Glutamatergic neuron (in vitro differentiated cells): Measurements from ENCODE around the gene SHLD1. TPM values are rescaled to one million over a fixed set of nuclear protein-coding genes. Genes with fewer than 3 reads are reported as not detected.

Experiments used
- DNase-seq: peaks from one replicate; pipeline ENCODE4 v3.0.0; 2022
- H3K27ac Mint-ChIP-seq: one replicate; pipeline ENCODE4 v1.8.0; 2020; ENCODE audit warnings: mild to moderate bottlenecking, mixed read lengths, inconsistent platforms; ENCODE audit not compliant: unreplicated experiment
- H3K27me3 Mint-ChIP-seq: one replicate; pipeline ENCODE4 v1.8.0; 2020; ENCODE audit warnings: mild to moderate bottlenecking, moderate library complexity, mixed read lengths, inconsistent platforms; ENCODE audit not compliant: unreplicated experiment
- H3K36me3 Mint-ChIP-seq: one replicate; pipeline ENCODE4 v1.8.0; 2020; ENCODE audit warnings: mild to moderate bottlenecking, mixed read lengths, inconsistent platforms; ENCODE audit not compliant: unreplicated experiment
- H3K4me1 Mint-ChIP-seq: one replicate; pipeline ENCODE4 v1.8.0; 2020; ENCODE audit warnings: mild to moderate bottlenecking, low read depth, mixed read lengths, inconsistent platforms; ENCODE audit not compliant: unreplicated experiment
- H3K4me3 Mint-ChIP-seq: one replicate; pipeline ENCODE4 v1.8.0; 2020; ENCODE audit warnings: mild to moderate bottlenecking, mixed read lengths, inconsistent platforms; ENCODE audit not compliant: unreplicated experiment
- H3K9me3 Mint-ChIP-seq: one replicate; pipeline ENCODE4 v1.8.0; 2020; ENCODE audit warnings: mild to moderate bottlenecking, moderate library complexity, mixed read lengths, inconsistent platforms; ENCODE audit not compliant: unreplicated experiment
- CTCF ChIP-seq: fragments of 200-600 bp; sonication (generic); IDR thresholded peaks from one replicate; pipeline ENCODE4 v1.5.0; 2021; ENCODE audit not compliant: partially characterized antibody, unreplicated experiment
- total RNA-seq: library from RNA; stranded (reverse); fragmentation: NEBNext Ultra II Directional; extraction: Animal tissue kit (Norgen Biotek cat#: 25700); gene quantifications from one replicate; pipeline ENCODE4 v1.2.1, GENCODE V29; 2021; ENCODE audit not compliant: unreplicated experiment

SHLD1 gene
- total RNA-seq, 1 donor from 2014 or later: 4.0 TPM

- H3K4me1 Mint-ChIP-seq: no peaks in the 10 kb centered on the region
- no peak overlapping the region for H3K27ac Mint-ChIP-seq
- TF ChIP-seq CTCF: no peak
- no peak overlapping the region for H3K4me3 Mint-ChIP-seq
- peaks cover 2% of the 10 kb centered on the region for H3K27me3 Mint-ChIP-seq
- no peaks in the 10 kb centered on the region for H3K9me3 Mint-ChIP-seq
- DNase-seq: no peak
- no peaks in the 10 kb centered on the region for H3K36me3 Mint-ChIP-seq
These were observed 39.6 kb upstream of the SHLD1 start for GRCh38 chr20:5710551-5710950.

GRCh38 chr20:5714261-5715041 lies 35.8 kb upstream of the SHLD1 start:
- no peaks in the 10 kb centered on the region for H3K9me3 Mint-ChIP-seq
- no peaks in the 10 kb centered on the region for H3K36me3 Mint-ChIP-seq
- no peak overlapping the region for H3K4me3 Mint-ChIP-seq
- no peak for DNase-seq
- no peaks in the 10 kb centered on the region for H3K4me1 Mint-ChIP-seq
- H3K27ac Mint-ChIP-seq: no peak overlapping the region
- H3K27me3 Mint-ChIP-seq: peaks cover 2% of the 10 kb centered on the region
- no peak for TF ChIP-seq CTCF

GRCh38 chr20:5715071-5715841 lies 34.9 kb upstream of the SHLD1 start:
- Mint-ChIP-seq H3K9me3 (no peaks in the 10 kb centered on the region), H3K27ac (no peak overlapping the region), H3K4me1 (no peaks in the 10 kb centered on the region), H3K36me3 (no peaks in the 10 kb centered on the region), H3K27me3 (peaks cover 2% of the 10 kb centered on the region), H3K4me3 (no peak overlapping the region)
- no peak for DNase-seq
- TF ChIP-seq CTCF: no peak

- no peaks in the 10 kb centered on the region for H3K4me1 Mint-ChIP-seq
- no peak overlapping the region for H3K4me3 Mint-ChIP-seq
- no peak for TF ChIP-seq CTCF
- H3K9me3 Mint-ChIP-seq: no peaks in the 10 kb centered on the region
- H3K27ac Mint-ChIP-seq: no peak overlapping the region
- peaks cover 2% of the 10 kb centered on the region for H3K27me3 Mint-ChIP-seq
- no peaks in the 10 kb centered on the region for H3K36me3 Mint-ChIP-seq
- no peak for DNase-seq
These were observed 33.2 kb upstream of the SHLD1 start for GRCh38 chr20:5716953-5717352.
